T-helper 1 cell (primary cell): ENCODE data around the gene RO60.
"Not testable (repeated sequence)": the region's sequence is repeated elsewhere in the genome, so short reads cannot be mapped to it uniquely, and the experiment has no call there.

Experiments used
- DNase-seq, 5 donors: peaks; one replicate each; pipeline ENCODE4 v3.0.0-alpha.2; 2012 to 2020
- total RNA-seq, 4 donors: gene quantifications; one replicate each; lab custom pipeline; 2026; lab: John Stamatoyannopoulos, UW

The RO60 gene
- 81.6 to 100 (median 88.8) reads per million in 4 donors for total RNA-seq

GRCh38 chr1:193059282-193060114 lies at the start of gene RO60, which contains the start of gene UCHL5:
TSS of gene RO60 (plus strand) at chr1:193059612. CDS start at chr1:193069055, 9,443 bp downstream.
TSS of gene UCHL5 (minus strand) at chr1:193059360. CDS start at chr1:193059260, 100 bp downstream.
- peak; percentile 89 to 98 (median 91) for DNase-seq

DNA sequence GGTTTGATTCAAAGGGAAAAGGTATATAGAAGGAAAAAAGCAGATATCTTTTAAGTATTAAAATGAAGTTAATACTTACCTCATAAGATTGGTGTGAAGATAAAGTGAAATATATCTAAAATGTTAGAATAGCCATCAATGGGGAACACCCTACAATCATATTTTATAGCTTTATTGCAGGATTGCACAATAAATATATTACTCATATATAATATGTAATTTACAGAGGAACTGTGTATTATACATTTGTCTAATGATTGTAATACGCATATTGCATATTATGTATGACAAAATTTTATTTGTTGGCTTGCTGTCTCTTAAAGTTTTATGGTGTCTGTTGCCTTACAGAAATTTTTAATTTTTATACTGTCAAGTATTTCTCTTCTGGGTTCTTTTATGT lies 48.0 kb upstream of the RO60 start:
- no peak for DNase-seq

DNA sequence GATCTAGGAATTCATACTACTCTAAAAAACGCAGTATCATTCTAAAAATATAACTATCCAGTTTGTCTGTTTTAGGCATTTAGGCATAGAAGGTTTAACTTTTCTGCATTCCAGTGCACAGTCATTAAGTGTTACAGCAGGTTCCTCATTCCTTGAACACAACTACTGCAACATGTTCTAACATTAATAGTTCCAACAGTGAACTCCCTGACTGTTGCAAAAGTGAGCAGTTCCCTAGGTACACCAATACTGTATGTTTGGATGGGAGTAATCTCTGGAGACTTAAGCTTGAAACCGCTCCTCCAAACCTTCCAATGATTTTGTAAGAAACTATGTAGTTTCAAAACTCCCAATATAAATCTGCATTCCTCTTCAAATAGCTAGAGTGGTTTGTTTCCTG lies 46.4 kb upstream of the RO60 start:
- no peak for DNase-seq

GRCh38 chr1:193013707-193014106 lies 45.7 kb upstream of the RO60 start:
- DNase-seq, result no peak

GRCh38 chr1:193014400-193014799 lies 45.0 kb upstream of the RO60 start:
- no peak for DNase-seq

- DNase-seq, result no peak
Observed at GRCh38 chr1:193016788-193017187, 42.6 kb upstream of the RO60 start.

GRCh38 chr1:193019442-193020026 lies 39.9 kb upstream of the RO60 start:
- DNase-seq, result peak in 1 of 5 donors; percentile 28

- no peak for DNase-seq
Observed at GRCh38 chr1:193025218-193025617, 34.2 kb upstream of the RO60 start.

DNA sequence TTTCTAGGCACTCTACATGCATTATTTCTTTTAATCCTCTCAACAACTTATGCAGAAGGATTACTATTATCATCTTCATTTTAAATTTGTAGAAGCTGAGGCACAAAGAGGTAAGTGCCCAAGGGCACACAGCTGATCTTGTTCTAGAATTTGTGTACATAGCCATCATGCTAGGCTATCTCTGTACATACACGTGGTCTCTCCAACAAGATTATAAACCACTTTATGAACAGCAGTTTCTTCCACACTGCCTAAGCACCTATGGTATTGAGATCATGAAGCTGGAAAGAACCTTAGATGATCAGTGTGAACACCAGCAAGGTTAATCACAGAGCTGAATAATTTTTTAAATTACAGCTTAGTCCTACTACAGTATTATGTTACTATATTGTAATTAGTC lies 29.1 kb upstream of the RO60 start:
- no peak for DNase-seq

GRCh38 chr1:193031431-193031830 lies 28.0 kb upstream of the RO60 start:
- DNase-seq, result no peak

- DNase-seq, result not testable (repeated sequence)
Observed at GRCh38 chr1:193032643-193033427, 26.6 kb upstream of the RO60 start.

GRCh38 chr1:193033610-193034009 lies 25.8 kb upstream of the RO60 start:
- DNase-seq, result no peak

DNA sequence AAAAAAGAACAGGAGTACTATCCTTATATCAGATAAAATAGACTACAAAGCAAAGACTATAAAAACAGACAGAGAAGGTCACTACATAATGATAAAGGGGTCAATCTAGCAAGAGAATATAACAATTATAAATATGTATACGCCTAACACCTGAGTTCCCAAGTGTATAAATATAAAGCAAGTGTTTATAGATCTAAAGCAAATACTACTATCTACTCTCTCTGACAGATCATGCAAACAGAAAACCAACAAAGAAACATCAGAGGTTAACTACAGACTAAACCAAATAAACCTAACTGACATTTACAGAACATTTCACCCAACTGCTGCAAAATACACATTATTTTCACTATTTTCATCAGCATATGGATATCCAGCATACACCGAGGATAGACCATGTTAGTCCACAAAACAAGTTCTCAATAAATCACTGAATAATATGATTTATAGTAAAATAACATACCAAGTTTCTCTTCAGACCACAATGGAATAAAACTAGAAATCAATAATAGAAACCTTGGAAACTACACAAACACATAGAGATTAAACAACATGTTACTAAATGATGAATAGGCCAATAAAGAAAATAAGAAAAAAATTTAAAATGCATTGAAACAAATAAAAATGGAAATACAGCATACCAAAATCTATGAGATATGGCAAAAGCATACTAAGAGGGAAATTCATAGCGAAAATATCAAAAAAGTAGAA lies 22.9 kb upstream of the RO60 start:
- DNase-seq, result no peak

- no peak for DNase-seq
Observed at GRCh38 chr1:193040011-193040410, 19.4 kb upstream of the RO60 start.

DNA sequence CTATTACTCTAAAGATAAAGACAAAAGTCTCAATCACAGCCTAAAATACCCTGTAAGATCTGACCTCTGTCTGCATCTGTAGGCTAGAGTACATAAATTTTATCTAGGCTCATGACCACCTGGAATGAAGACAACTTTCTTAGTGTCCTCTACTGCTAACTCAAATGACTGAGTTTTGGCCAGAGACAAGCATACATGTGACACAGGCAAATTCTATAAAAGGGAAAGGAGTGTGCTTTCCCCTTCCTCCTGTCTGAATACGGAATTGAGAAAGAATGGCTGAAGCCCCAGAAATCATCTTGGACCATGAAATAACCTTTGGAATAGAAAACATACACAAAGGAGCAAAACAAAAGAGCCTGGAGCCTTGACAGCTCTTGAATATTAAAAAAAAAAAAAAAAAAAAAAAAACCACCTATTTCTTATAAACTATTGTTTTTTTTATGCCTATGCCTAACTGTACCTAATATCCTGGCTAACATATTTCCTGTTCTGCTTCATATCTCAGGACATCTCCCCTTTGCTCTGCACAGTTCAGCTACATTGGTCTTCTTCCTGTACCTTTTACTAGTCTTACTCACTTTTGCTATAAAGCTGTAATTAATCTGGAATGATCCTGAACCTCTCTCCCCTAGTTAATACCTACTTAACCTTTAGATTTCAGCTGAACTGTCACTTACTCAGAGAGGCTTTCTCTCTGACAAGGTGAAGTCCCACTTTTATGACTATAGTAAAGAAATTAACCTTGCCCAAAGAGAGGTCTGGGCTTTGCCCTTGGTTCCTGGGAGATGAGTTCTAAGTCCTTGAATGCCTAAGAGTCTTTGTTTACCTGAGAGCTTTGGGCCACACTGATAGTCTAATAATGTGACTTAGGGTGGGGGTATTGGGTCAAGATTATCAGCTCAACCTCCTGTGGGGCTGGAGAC lies 16.4 kb upstream of the RO60 start:
- no peak for DNase-seq

GRCh38 chr1:193048913-193049312 lies 10.5 kb upstream of the RO60 start:
- DNase-seq, result not testable (repeated sequence)

DNA sequence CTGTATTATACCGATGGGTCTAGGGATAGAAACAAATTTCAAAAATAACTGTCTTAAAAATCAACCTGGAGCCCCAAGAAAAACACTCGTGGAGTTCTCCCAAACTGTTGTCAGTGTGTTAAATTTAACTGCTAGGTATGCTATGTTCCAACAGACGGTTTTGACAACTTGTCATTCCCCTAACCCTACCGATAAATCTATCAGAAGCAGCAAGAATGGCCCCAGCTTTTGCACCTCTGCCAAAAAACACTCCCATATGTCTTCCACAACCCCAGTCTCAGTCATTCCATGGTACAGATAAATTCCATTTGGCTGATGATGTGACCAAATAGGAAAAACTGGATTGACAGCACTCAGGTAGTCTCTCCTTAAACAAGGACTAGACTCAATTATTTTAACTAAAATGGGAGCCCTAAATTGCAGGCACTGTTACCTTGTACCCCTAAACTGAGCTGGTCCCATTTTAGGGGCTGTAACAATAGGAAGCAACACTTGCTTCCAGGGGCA lies 5.2 kb upstream of the RO60 start:
- DNase-seq, result no peak

GRCh38 chr1:193058529-193059281 lies 707 bp upstream of the RO60 start:
- DNase-seq, result peak; percentile 7 to 77 (median 15)

GRCh38 chr1:193060115-193060403 lies 647 bp downstream of the RO60 start:
- DNase-seq, result no peak

DNA sequence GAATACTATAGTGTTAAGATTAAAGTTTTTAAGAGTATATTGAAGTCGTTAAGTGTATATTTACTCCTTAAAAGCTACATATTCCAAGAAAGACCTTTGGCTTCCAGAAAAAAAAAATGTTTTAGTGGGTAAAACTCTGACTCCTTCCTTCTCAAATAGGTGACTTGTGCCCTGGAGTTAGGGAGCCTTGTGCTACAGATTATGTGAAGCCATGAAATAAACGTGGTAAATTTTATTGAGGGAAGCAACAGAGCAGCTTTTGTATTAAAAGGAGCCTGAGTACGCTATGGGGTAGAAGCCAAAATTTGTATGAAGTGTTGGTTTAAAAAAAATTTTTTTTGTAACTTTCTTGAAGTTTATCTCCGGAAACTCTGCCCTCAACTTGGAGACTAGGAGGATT lies 994 bp downstream of the RO60 start:
- no peak for DNase-seq

GRCh38 chr1:193060938-193061337 lies 1.5 kb downstream of the RO60 start:
- DNase-seq, result no peak
